ENCODE results near the gene GZMM.

- TF ChIP-seq POLR2A (IDR thresholded peaks at IDR 0.05) (no peak), CTCF (IDR thresholded peaks at IDR 0.05) (no peak)
Measured at GRCh38 chr19:579842-580155, 35.9 kb downstream of the GZMM start.
